ENCODE data around the gene CD82. TPM values are rescaled to one million over a fixed set of nuclear protein-coding genes. Genes with fewer than 3 reads are reported as not detected.

The CD82 gene
- polyA plus RNA-seq, 1 of the 3 experiments (the other 2 are of a cell fraction) = 39.2 TPM

DNA sequence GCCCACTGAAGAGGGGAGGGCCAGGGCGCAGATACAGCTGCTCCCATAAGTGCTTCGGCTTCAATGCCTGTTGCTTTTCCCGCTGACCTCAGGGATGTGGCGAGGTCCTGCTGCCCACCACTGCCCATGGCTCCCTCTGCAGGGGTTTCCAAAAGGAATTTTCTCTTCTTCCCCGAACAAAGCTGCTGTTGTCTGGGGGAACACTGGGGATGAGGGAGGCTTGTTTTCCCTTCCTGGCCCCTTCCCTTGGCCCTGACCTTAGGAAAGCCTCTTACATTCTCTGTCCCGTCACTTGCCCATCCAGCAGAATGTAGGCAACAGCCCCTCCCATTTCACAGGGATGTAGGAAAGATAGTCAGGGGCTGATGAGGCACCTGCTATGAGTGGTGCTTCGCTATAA lies 34.8 kb downstream of the CD82 start (continued):
- TF ChIP-seq IRF3 (IDR thresholded peaks at IDR 0.05; ENCODE audit: low read depth, low read length) = no peak
- no peak for TF ChIP-seq TCF12 (IDR thresholded peaks at IDR 0.05)

GRCh38 chr11:44600839-44601383 lies 35.4 kb downstream of the CD82 start:
- ChIA-PET POLR2A (no interaction called here), CTCF (interaction anchor here (1.1 to 7.2 kb wide), 5 partner anchors 16 to 491 kb away, joined by 3 to 63 read pairs (median 4); no protein-coding TSS in a partner anchor)
- no peaks in the 10 kb centered on the region for H3K9me3 ChIP-seq
- H3K4me1 ChIP-seq (ENCODE audit: control insufficient read depth in 1 of 2, insufficient read depth in 2 of 2, low read depth in 1 of 2, low read length in 1 of 2) = peaks cover 0 to 30% of the 10 kb centered on the region in 2 experiments; a peak in 1 of 4 replicates
- no peak overlapping the region for H3K4me2 ChIP-seq
- H3K36me3 ChIP-seq (replicated peaks in 1 of 2; ENCODE audit: control insufficient read depth in 1 of 2, insufficient read depth in 2 of 2, low read length in 1 of 2) = no peaks in the 10 kb centered on the region
- H3K9ac ChIP-seq = no peak overlapping the region
- H2AFZ ChIP-seq (ENCODE audit: low read depth) = no peak overlapping the region
- no peaks in the 10 kb centered on the region for H4K20me1 ChIP-seq (ENCODE audit: insufficient read depth)
- H3K9me2 ChIP-seq = no peaks in the 10 kb centered on the region
- H3K27me3 ChIP-seq (ENCODE audit: insufficient read depth) = no peaks in the 10 kb centered on the region
- no peak overlapping the region for H3K4me3 ChIP-seq (ENCODE audit: low read depth in 2 of 2, low read length in 1 of 2)
- 78% methylated on average over 1 of the region's 10 CpGs for WGBS (ENCODE audit: low lambda C conversion rate)
- no peaks in the 10 kb centered on the region for H3F3A ChIP-seq (replicated peaks; ENCODE audit: insufficient read depth)
- H3K27ac ChIP-seq (ENCODE audit: low read depth in 2 of 2, low read length in 1 of 2) = no peak overlapping the region
- TF ChIP-seq EZH2phosphoT487 (IDR thresholded peaks at IDR 0.05; ENCODE audit: borderline replicate concordance, low read depth) = no peak
- TF ChIP-seq MXI1 (IDR thresholded peaks at IDR 0.05; ENCODE audit: low read depth, low read length) = no peak
- TF ChIP-seq NFIC (IDR thresholded peaks at IDR 0.05; ENCODE audit: borderline replicate concordance) = no peak
- TF ChIP-seq, protein P1, sequence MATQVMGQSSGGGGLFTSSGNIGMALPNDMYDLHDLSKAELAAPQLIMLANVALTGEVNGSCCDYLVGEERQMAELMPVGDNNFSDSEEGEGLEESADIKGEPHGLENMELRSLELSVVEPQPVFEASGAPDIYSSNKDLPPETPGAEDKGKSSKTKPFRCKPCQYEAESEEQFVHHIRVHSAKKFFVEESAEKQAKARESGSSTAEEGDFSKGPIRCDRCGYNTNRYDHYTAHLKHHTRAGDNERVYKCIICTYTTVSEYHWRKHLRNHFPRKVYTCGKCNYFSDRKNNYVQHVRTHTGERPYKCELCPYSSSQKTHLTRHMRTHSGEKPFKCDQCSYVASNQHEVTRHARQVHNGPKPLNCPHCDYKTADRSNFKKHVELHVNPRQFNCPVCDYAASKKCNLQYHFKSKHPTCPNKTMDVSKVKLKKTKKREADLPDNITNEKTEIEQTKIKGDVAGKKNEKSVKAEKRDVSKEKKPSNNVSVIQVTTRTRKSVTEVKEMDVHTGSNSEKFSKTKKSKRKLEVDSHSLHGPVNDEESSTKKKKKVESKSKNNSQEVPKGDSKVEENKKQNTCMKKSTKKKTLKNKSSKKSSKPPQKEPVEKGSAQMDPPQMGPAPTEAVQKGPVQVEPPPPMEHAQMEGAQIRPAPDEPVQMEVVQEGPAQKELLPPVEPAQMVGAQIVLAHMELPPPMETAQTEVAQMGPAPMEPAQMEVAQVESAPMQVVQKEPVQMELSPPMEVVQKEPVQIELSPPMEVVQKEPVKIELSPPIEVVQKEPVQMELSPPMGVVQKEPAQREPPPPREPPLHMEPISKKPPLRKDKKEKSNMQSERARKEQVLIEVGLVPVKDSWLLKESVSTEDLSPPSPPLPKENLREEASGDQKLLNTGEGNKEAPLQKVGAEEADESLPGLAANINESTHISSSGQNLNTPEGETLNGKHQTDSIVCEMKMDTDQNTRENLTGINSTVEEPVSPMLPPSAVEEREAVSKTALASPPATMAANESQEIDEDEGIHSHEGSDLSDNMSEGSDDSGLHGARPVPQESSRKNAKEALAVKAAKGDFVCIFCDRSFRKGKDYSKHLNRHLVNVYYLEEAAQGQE (IDR thresholded peaks at IDR 0.05; ENCODE audit: low read depth, low read length) = no peak
- no peak for TF ChIP-seq FOXM1 (IDR thresholded peaks at IDR 0.05; ENCODE audit: low read depth)
- TF ChIP-seq RAD21 (IDR thresholded peaks at IDR 0.05; ENCODE audit: low read length) = no peak
- no peaks in the 10 kb centered on the region for H3K79me2 ChIP-seq (ENCODE audit: insufficient read depth)
- DNase-seq = no peak
